SU-DHL-6 (cell line): ENCODE results near the gene COL20A1.
"Not testable (repeated sequence)": the region's sequence is repeated elsewhere in the genome, so short reads cannot be mapped to it uniquely, and the experiment has no call there.

Experiments
- H2AFZ ChIP-seq: fragments of 200-600 bp; sonication (generic); 2 replicates; pipeline ENCODE4 v1.6.1; 2014; ENCODE audit warnings: low read depth, mild to moderate bottlenecking, moderate library complexity, mixed read lengths, antibody characterized with exemption, low read length; ENCODE audit not compliant: severe bottlenecking
- H3F3A ChIP-seq: fragments of 200-600 bp; shearing (Covaris generic); 2 replicates; pipeline ENCODE4 v1.6.0; 2016; ENCODE audit warnings: antibody characterized with exemption, mild to moderate bottlenecking; ENCODE audit not compliant: insufficient read depth
- H3K27ac ChIP-seq: fragments of 200-600 bp; sonication (generic); 2 replicates; pipeline ENCODE4 v1.5.1; 2016; ENCODE audit warnings: low read depth, mild to moderate bottlenecking, low read length, moderate library complexity, mixed read lengths
- H3K27me3 ChIP-seq: fragments of 200-600 bp; sonication (generic), shearing (Covaris generic); 2 replicates; pipeline ENCODE4 v1.6.0; 2014; ENCODE audit warnings: mild to moderate bottlenecking, low read length
- H3K36me3 ChIP-seq: fragments of 200-600 bp; sonication (generic); 2 replicates; pipeline ENCODE4 v1.6.1; 2014; ENCODE audit warnings: mild to moderate bottlenecking, low read length, mixed read lengths
- H3K4me2 ChIP-seq: fragments of 300-600, 200-600 bp; shearing (Covaris generic), sonication (generic); 2 replicates; pipeline ENCODE4 v1.6.0; 2014; ENCODE audit warnings: low read length, low read depth, mild to moderate bottlenecking; ENCODE audit not compliant: poor library complexity, severe bottlenecking
- H3K4me3 ChIP-seq: fragments of 200-600 bp; sonication (generic); 2 replicates; pipeline ENCODE4 v1.5.1; 2014; ENCODE audit warnings: antibody characterized with exemption, low read length, mild to moderate bottlenecking, mixed read lengths; ENCODE audit not compliant: insufficient read depth, poor library complexity, severe bottlenecking
- H3K79me2 ChIP-seq: fragments of 200-600 bp; sonication (generic); 2 replicates; pipeline ENCODE4 v1.6.1; 2014; ENCODE audit warnings: mild to moderate bottlenecking, low read length, moderate library complexity; ENCODE audit not compliant: insufficient read depth
- H3K9ac ChIP-seq: fragments of 200-600 bp; sonication (generic); 2 replicates; pipeline ENCODE4 v1.7.0; 2014; ENCODE audit warnings: mild to moderate bottlenecking, low read length
- H3K9me2 ChIP-seq: fragments of 200-600 bp; sonication (generic); replicated peaks from 2 replicates; pipeline ENCODE4 v1.6.1; 2014; ENCODE audit warnings: low read length; ENCODE audit not compliant: insufficient read depth
- H3K9me3 ChIP-seq: fragments of 200-600 bp; sonication (generic); 2 replicates; pipeline ENCODE4 v1.6.1; 2014; ENCODE audit warnings: low read length, mixed read lengths; ENCODE audit not compliant: insufficient read depth
- H4K20me1 ChIP-seq: fragments of 200-600 bp; sonication (generic); 2 replicates; pipeline ENCODE4 v1.6.1; 2014; ENCODE audit warnings: low read depth, mild to moderate bottlenecking, antibody characterized with exemption, low read length, moderate library complexity, mixed read lengths
- EZH2phosphoT487 ChIP-seq: fragments of 200-600 bp; sonication (generic), shearing (Covaris generic); conservative IDR thresholded peaks from 2 replicates; pipeline ENCODE4 v1.6.1; 2018; ENCODE audit warnings: mild to moderate bottlenecking, antibody characterized with exemption, low read length, moderate library complexity, mixed read lengths
- TF ChIP-seq, protein P1 (sequence below): fragments of 200-600 bp; sonication (generic); IDR thresholded peaks from one replicate; pipeline ENCODE4 v1.5.1; 2017; ENCODE audit warnings: antibody characterized with exemption, mild to moderate bottlenecking, low read length, moderate library complexity; ENCODE audit not compliant: insufficient read depth, poor library complexity, severe bottlenecking

The COL20A1 gene

DNA sequence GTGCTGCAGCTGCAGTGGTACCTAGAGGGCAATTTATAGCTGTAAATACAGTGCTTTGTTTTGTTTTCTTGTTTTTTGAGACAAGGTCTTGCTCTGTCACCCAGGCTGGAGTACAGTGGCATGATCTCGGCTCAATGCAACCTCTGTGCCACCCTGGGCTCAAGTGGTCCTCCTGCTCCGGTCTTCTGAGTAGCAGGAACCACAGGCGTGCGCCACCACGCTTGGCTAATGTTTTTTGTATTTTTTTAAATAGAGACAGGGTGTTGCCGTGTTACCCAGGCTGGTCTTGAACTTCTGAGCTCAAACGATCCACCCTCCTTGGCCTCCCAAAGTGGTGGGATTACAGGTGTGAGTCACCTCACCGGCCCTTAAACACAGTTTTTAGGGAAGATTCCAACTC, 41.4 kb downstream of the COL20A1 start:
- H3K27ac ChIP-seq = no peak overlapping the region
- no peaks in the 10 kb centered on the region for H3K9me2 ChIP-seq
- H3K4me2 ChIP-seq = no peak overlapping the region
- H3K27me3 ChIP-seq = no peaks in the 10 kb centered on the region
- TF ChIP-seq, protein P1, sequence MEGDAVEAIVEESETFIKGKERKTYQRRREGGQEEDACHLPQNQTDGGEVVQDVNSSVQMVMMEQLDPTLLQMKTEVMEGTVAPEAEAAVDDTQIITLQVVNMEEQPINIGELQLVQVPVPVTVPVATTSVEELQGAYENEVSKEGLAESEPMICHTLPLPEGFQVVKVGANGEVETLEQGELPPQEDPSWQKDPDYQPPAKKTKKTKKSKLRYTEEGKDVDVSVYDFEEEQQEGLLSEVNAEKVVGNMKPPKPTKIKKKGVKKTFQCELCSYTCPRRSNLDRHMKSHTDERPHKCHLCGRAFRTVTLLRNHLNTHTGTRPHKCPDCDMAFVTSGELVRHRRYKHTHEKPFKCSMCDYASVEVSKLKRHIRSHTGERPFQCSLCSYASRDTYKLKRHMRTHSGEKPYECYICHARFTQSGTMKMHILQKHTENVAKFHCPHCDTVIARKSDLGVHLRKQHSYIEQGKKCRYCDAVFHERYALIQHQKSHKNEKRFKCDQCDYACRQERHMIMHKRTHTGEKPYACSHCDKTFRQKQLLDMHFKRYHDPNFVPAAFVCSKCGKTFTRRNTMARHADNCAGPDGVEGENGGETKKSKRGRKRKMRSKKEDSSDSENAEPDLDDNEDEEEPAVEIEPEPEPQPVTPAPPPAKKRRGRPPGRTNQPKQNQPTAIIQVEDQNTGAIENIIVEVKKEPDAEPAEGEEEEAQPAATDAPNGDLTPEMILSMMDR = no peak
- TF ChIP-seq EZH2phosphoT487 = no peak
- no peaks in the 10 kb centered on the region for H3F3A ChIP-seq
- no peaks in the 10 kb centered on the region for H3K9me3 ChIP-seq
- H3K79me2 ChIP-seq = no peaks in the 10 kb centered on the region
- no peak overlapping the region for H3K4me3 ChIP-seq
- no peak overlapping the region for H3K9ac ChIP-seq
- no peaks in the 10 kb centered on the region for H3K36me3 ChIP-seq
- no peak overlapping the region for H2AFZ ChIP-seq
- H4K20me1 ChIP-seq = no peaks in the 10 kb centered on the region

DNA sequence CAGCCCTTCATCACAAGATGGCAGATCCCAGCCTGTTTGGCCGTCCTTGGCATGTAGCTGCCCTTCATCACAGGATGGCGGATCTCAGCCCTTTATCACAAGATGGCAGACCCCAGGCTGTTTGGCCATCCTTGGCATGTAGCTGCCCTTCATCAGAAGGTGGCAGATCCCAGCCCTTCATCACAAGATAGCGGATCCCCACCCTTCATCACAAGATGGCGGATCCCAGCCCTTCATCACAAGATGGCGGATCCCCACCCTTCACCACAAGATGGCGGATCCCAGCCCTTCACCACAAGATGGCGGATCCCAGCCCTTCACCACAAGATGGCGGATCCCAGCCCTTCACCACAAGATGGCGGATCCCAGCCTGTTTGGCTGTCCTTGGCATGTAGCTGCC, 42.1 kb downstream of the COL20A1 start:
- H3K27ac ChIP-seq, H3K4me3 ChIP-seq, H3F3A ChIP-seq, H3K27me3 ChIP-seq, H3K9me3 ChIP-seq, H3K79me2 ChIP-seq, H3K36me3 ChIP-seq, H2AFZ ChIP-seq, H4K20me1 ChIP-seq, H3K9ac ChIP-seq, H3K9me2 ChIP-seq, H3K4me2 ChIP-seq: not testable (repeated sequence)

DNA sequence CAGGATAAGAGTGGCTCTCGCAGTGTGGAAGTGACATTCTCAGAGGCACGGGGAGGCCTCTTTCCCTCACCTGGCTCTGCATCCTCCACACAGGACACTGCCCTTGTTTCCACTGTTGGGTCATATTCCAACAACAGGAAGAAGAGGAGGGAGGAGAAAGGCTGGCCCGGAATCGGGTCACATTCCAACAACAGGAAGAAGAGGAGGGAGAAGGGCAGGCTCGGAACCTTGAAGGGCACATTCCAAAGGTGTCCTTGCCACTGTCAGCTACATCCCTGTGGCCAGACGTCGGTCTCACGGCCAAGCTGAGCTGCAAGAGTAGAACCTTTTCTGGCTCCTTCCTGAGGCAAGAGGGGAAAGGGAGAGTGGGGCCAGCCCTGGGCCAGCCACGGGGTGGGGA, 42.7 kb downstream of the COL20A1 start:
- no peak overlapping the region for H3K4me3 ChIP-seq
- no peak overlapping the region for H3K4me2 ChIP-seq
- no peak overlapping the region for H2AFZ ChIP-seq
- no peak overlapping the region for H3K9ac ChIP-seq
- no peaks in the 10 kb centered on the region for H3K27me3 ChIP-seq
- no peaks in the 10 kb centered on the region for H3F3A ChIP-seq
- TF ChIP-seq, protein P1 = no peak
- TF ChIP-seq EZH2phosphoT487 = no peak
- H3K9me3 ChIP-seq = no peaks in the 10 kb centered on the region
- H4K20me1 ChIP-seq = no peaks in the 10 kb centered on the region
- H3K27ac ChIP-seq = no peak overlapping the region
- no peaks in the 10 kb centered on the region for H3K79me2 ChIP-seq
- no peaks in the 10 kb centered on the region for H3K36me3 ChIP-seq
- no peaks in the 10 kb centered on the region for H3K9me2 ChIP-seq

DNA sequence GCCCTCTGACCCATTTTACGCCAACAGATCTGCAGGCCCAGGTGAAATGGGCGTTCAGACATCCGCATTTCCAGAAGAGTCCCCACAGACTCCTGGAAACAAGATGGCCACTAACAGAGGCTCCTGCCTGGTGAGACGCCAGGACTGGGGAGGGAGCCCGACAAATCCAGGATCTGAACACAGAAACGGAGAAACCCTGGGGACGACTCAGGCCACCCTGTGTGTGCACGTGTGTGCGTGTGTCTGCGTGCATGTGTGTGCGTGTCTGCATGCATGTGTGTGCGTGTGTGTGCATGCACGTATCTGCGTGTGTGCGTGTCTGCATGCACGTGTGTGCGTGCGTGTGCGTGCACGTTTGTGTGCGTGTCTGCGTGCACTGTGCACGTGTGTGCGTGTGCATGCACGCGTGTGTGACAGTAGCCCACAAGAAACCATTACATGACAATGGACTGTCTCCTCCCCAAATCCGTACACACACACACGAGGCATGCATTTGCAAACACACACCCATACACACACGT, 43.3 kb downstream of the COL20A1 start:
- no peak overlapping the region for H2AFZ ChIP-seq

More for the DNA sequence above, 43.3 kb downstream of the COL20A1 start:
- no peaks in the 10 kb centered on the region for H3K9me2 ChIP-seq
- H3K79me2 ChIP-seq = no peaks in the 10 kb centered on the region
- TF ChIP-seq, protein P1 = no peak
- TF ChIP-seq EZH2phosphoT487 = no peak
- H3F3A ChIP-seq = no peaks in the 10 kb centered on the region
- H3K9me3 ChIP-seq = no peaks in the 10 kb centered on the region
- no peak overlapping the region for H3K4me3 ChIP-seq
- no peak overlapping the region for H3K4me2 ChIP-seq
- no peaks in the 10 kb centered on the region for H4K20me1 ChIP-seq
- no peak overlapping the region for H3K27ac ChIP-seq
- H3K27me3 ChIP-seq = no peaks in the 10 kb centered on the region
- no peaks in the 10 kb centered on the region for H3K36me3 ChIP-seq
- H3K9ac ChIP-seq = no peak overlapping the region
